Measurements from ENCODE around the gene CHST7.

The CHST7 gene

DNA sequence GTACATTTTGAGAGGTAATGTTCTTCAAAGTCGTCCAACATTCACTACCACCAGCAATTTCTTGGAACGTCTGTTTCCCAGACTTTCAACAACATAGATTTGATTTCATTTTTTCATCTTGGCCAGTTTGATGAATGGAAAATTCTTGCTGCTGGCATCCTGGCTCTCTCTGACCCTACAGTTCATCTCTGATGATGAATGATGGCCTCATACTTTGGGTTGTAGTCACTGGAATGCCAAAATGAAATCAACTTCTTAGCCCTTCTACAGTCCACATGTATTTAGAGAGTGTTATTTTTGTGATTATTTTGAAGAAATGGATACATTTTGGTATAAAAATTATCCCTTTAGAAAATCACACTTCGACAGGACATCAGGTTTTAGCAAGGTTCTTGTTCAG lies 8.8 kb downstream of the CHST7 start:
- DNase-seq (ENCODE audit: low read depth, low spot score) = no peak
- peaks cover 32% of the 10 kb centered on the region for H3K36me3 ChIP-seq (ENCODE audit: insufficient read depth, insufficient read length, low read length)
- no peak overlapping the region for H3K9ac ChIP-seq (ENCODE audit: insufficient read length, low read depth)
- no peak for TF ChIP-seq ZNF274 (IDR thresholded peaks at IDR 0.05; ENCODE audit: low read depth, low read length)
- no peaks in the 10 kb centered on the region for H3K27me3 ChIP-seq (ENCODE audit: insufficient read depth, insufficient read length)
- H3K4me3 ChIP-seq (ENCODE audit: insufficient read length, low read depth) = no peak overlapping the region
- H3K4me1 ChIP-seq (ENCODE audit: insufficient read depth, insufficient read length) = no peaks in the 10 kb centered on the region
- H3K9me3 ChIP-seq (ENCODE audit: insufficient read depth, low read length) = no peaks in the 10 kb centered on the region

DNA sequence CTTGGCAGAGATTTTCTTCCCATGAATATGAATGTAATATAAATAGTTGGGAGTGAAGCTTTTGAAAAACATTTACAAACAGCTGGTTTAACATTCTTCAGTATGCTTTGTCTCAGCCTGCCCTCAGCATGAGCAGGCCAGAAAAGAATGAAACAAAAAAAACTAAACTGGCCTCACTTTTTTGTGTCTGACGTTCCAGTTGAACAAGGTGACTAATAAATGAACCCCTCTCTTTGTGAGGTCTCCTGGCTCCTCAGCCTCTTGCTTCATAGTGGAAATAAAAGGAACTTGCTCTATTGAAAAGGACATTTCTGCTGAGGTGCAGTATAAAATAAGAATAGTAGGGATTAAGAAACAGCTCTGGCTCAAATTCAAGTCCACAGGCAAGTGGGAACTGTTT lies 9.4 kb downstream of the CHST7 start:
- Histone ChIP-seq H3K4me3 (ENCODE audit: insufficient read length, low read depth) (no peak overlapping the region), H3K9ac (ENCODE audit: insufficient read length, low read depth) (no peak overlapping the region), H3K4me1 (ENCODE audit: insufficient read depth, insufficient read length) (peaks cover 1% of the 10 kb centered on the region), H3K9me3 (ENCODE audit: insufficient read depth, low read length) (no peaks in the 10 kb centered on the region), H3K36me3 (ENCODE audit: insufficient read depth, insufficient read length, low read length) (peaks cover 26% of the 10 kb centered on the region), H3K27me3 (ENCODE audit: insufficient read depth, insufficient read length) (no peaks in the 10 kb centered on the region)
- TF ChIP-seq ZNF274 (IDR thresholded peaks at IDR 0.05; ENCODE audit: low read depth, low read length) (no peak), SUZ12 (IDR thresholded peaks at IDR 0.05; ENCODE audit: extremely low read depth, insufficient read depth, insufficient read length) (no peak), YY1 (IDR thresholded peaks at IDR 0.05; ENCODE audit: insufficient read depth, insufficient read length) (no peak)
- DNase-seq (ENCODE audit: low read depth, low spot score) = no peak

DNA sequence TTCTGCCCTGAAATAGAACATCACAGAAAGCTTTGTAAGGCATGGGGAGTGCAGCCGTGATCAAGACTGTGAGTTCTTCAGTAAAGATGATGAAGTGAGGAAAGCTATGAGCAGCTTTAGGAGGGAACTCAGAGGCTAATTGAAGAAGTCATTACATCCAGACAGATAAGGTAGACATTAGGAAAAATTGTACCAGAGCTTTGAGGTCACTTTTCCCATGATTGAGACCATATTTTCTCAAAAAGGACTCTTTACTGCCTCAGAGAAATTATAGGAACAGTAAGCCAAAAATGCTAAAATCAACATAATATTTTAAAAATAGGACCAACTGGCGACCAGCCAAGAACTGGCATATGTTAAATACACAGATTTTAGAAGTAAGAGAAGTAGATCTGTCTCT lies 11.2 kb downstream of the CHST7 start:
- Histone ChIP-seq H3K36me3 (ENCODE audit: insufficient read depth, insufficient read length, low read length) (peaks cover 10% of the 10 kb centered on the region), H3K9me3 (ENCODE audit: insufficient read depth, low read length) (no peaks in the 10 kb centered on the region), H3K4me3 (ENCODE audit: insufficient read length, low read depth) (no peak overlapping the region), H3K4me1 (ENCODE audit: insufficient read depth, insufficient read length) (peaks cover 2% of the 10 kb centered on the region), H3K9ac (ENCODE audit: insufficient read length, low read depth) (no peak overlapping the region), H3K27me3 (ENCODE audit: insufficient read depth, insufficient read length) (no peaks in the 10 kb centered on the region)
- TF ChIP-seq ZNF274 (IDR thresholded peaks at IDR 0.05; ENCODE audit: low read depth, low read length) = no peak
- no peak for TF ChIP-seq YY1 (IDR thresholded peaks at IDR 0.05; ENCODE audit: insufficient read depth, insufficient read length)
- TF ChIP-seq SUZ12 (IDR thresholded peaks at IDR 0.05; ENCODE audit: extremely low read depth, insufficient read depth, insufficient read length) = no peak
- no peak for DNase-seq (ENCODE audit: low read depth, low spot score)

GRCh38 chrX:46587158-46587557 lies 13.6 kb downstream of the CHST7 start:
- Histone ChIP-seq H3K4me1 (ENCODE audit: insufficient read depth, insufficient read length) (peaks cover 2% of the 10 kb centered on the region), H3K27me3 (ENCODE audit: insufficient read depth, insufficient read length) (no peaks in the 10 kb centered on the region), H3K9me3 (ENCODE audit: insufficient read depth, low read length) (no peaks in the 10 kb centered on the region), H3K9ac (ENCODE audit: insufficient read length, low read depth) (no peak overlapping the region), H3K4me3 (ENCODE audit: insufficient read length, low read depth) (no peak overlapping the region), H3K36me3 (ENCODE audit: insufficient read depth, insufficient read length, low read length) (peaks cover 3% of the 10 kb centered on the region)
- TF ChIP-seq ZNF274 (IDR thresholded peaks at IDR 0.05; ENCODE audit: low read depth, low read length) (no peak), SUZ12 (IDR thresholded peaks at IDR 0.05; ENCODE audit: extremely low read depth, insufficient read depth, insufficient read length) (no peak), YY1 (IDR thresholded peaks at IDR 0.05; ENCODE audit: insufficient read depth, insufficient read length) (no peak)
- DNase-seq (ENCODE audit: low read depth, low spot score) = no peak

- TF ChIP-seq YY1 (IDR thresholded peaks at IDR 0.05; ENCODE audit: insufficient read depth, insufficient read length) (no peak), SUZ12 (IDR thresholded peaks at IDR 0.05; ENCODE audit: extremely low read depth, insufficient read depth, insufficient read length) (no peak), ZNF274 (IDR thresholded peaks at IDR 0.05; ENCODE audit: low read depth, low read length) (no peak)
Observed at GRCh38 chrX:46587753-46588171, 14.2 kb downstream of the CHST7 start.

DNA sequence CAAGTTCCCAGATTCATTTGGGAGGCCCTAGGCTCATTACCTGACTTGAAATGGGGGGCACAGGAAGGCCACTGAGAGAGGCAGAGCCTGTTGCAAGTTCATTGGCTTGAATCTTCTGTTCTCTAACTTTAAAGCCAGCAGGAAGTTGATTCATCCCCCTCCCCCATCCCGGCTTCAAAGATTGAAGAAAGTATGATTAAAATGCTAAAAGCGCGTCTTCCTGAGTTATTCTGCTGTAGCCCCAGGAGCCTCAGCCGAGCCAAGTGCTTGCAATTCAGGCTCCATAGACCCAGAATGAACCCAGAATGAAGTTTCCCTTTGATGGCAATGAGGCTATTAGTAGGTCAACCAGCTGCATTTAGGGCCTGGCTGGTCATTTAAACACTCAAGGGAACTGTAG lies 14.7 kb downstream of the CHST7 start:
- no peak overlapping the region for H3K4me3 ChIP-seq (ENCODE audit: insufficient read length, low read depth)
- no peak for DNase-seq (ENCODE audit: low read depth, low spot score)
- H3K4me1 ChIP-seq (ENCODE audit: insufficient read depth, insufficient read length) = peaks cover 2% of the 10 kb centered on the region
- H3K27me3 ChIP-seq (ENCODE audit: insufficient read depth, insufficient read length) = no peaks in the 10 kb centered on the region
- peaks cover 3% of the 10 kb centered on the region for H3K36me3 ChIP-seq (ENCODE audit: insufficient read depth, insufficient read length, low read length)
- no peak overlapping the region for H3K9ac ChIP-seq (ENCODE audit: insufficient read length, low read depth)
- TF ChIP-seq SUZ12 (IDR thresholded peaks at IDR 0.05; ENCODE audit: extremely low read depth, insufficient read depth, insufficient read length) (no peak), ZNF274 (IDR thresholded peaks at IDR 0.05; ENCODE audit: low read depth, low read length) (no peak), YY1 (IDR thresholded peaks at IDR 0.05; ENCODE audit: insufficient read depth, insufficient read length) (no peak)
- no peaks in the 10 kb centered on the region for H3K9me3 ChIP-seq (ENCODE audit: insufficient read depth, low read length)

More at GRCh38 chrX:46587753-46588171, 14.2 kb downstream of the CHST7 start:
- H3K36me3 ChIP-seq (ENCODE audit: insufficient read depth, insufficient read length, low read length) = peaks cover 3% of the 10 kb centered on the region
- H3K4me1 ChIP-seq (ENCODE audit: insufficient read depth, insufficient read length) = peaks cover 2% of the 10 kb centered on the region
- no peaks in the 10 kb centered on the region for H3K9me3 ChIP-seq (ENCODE audit: insufficient read depth, low read length)
- no peak overlapping the region for H3K9ac ChIP-seq (ENCODE audit: insufficient read length, low read depth)
- no peak overlapping the region for H3K4me3 ChIP-seq (ENCODE audit: insufficient read length, low read depth)
- no peaks in the 10 kb centered on the region for H3K27me3 ChIP-seq (ENCODE audit: insufficient read depth, insufficient read length)
- no peak for DNase-seq (ENCODE audit: low read depth, low spot score)

GRCh38 chrX:46589977-46590723 lies 16.6 kb downstream of the CHST7 start:
- no peak for DNase-seq (ENCODE audit: low read depth, low spot score)
- Histone ChIP-seq H3K36me3 (ENCODE audit: insufficient read depth, insufficient read length, low read length) (peaks cover 3% of the 10 kb centered on the region), H3K4me3 (ENCODE audit: insufficient read length, low read depth) (no peak overlapping the region), H3K27me3 (ENCODE audit: insufficient read depth, insufficient read length) (no peaks in the 10 kb centered on the region), H3K9ac (ENCODE audit: insufficient read length, low read depth) (no peak overlapping the region), H3K4me1 (ENCODE audit: insufficient read depth, insufficient read length) (peaks cover 2% of the 10 kb centered on the region), H3K9me3 (ENCODE audit: insufficient read depth, low read length) (no peaks in the 10 kb centered on the region)
- TF ChIP-seq YY1 (IDR thresholded peaks at IDR 0.05; ENCODE audit: insufficient read depth, insufficient read length) (no peak), ZNF274 (IDR thresholded peaks at IDR 0.05; ENCODE audit: low read depth, low read length) (no peak), SUZ12 (IDR thresholded peaks at IDR 0.05; ENCODE audit: extremely low read depth, insufficient read depth, insufficient read length) (no peak)

Data from NT2/D1 (cell line).